SK-N-SH treated with all-trans-retinoic acid at 6 μM for 48 hours (cell line): ENCODE measurements around the gene DES.

Source experiments
- ATAC-seq: fragments of 200-7000 bp; cut with Tn5 transposase; 3 replicates; pipeline ENCODE4 v1.9.1; 2020; ENCODE audit warnings: mild to moderate bottlenecking, moderate library complexity
- ARNTL ChIP-seq: fragments of 450-650 bp; formaldehyde crosslinking; IDR thresholded peaks from 2 replicates; pipeline ENCODE4 v1.5.0; 2020; ENCODE audit warnings: low read depth, mild to moderate bottlenecking, moderate library complexity, borderline replicate concordance
- BACH2 ChIP-seq: fragments of 250-450 bp; sonication (Bioruptor Pico); IDR thresholded peaks from 2 replicates; pipeline ENCODE4 v1.9.0; 2021; ENCODE audit warnings: mild to moderate bottlenecking, borderline replicate concordance
- CREB5 ChIP-seq: fragments of 250-450 bp; sonication (Bioruptor Pico); IDR thresholded peaks from 2 replicates; pipeline ENCODE4 v1.5.1; 2020; ENCODE audit warnings: low read depth, mild to moderate bottlenecking, moderate library complexity
- CSDC2 ChIP-seq: fragments of 250-450 bp; sonication (Bioruptor Pico); IDR thresholded peaks from 2 replicates; pipeline ENCODE4 v1.5.0; 2020; ENCODE audit warnings: mild to moderate bottlenecking, moderate library complexity
- CSRNP3 ChIP-seq: fragments of 250-450 bp; sonication (Bioruptor Pico); IDR thresholded peaks from 2 replicates; pipeline ENCODE4 v1.5.1; 2021; ENCODE audit warnings: mild to moderate bottlenecking, moderate library complexity
- ESRRG ChIP-seq: fragments of 250-450 bp; sonication (Bioruptor Pico); IDR thresholded peaks from 2 replicates; pipeline ENCODE4 v1.6.1; 2021; ENCODE audit warnings: mild to moderate bottlenecking
- GLIS3 ChIP-seq: fragments of 250-450 bp; sonication (Bioruptor Pico); IDR thresholded peaks from 2 replicates; pipeline ENCODE4 v1.5.0; 2020; ENCODE audit warnings: mild to moderate bottlenecking, moderate library complexity
- ISL1 ChIP-seq: fragments of 250-450 bp; sonication (Bioruptor Pico); IDR thresholded peaks from 2 replicates; pipeline ENCODE4 v2.1.2; 2022; ENCODE audit warnings: mild to moderate bottlenecking, moderate library complexity
- OSR1 ChIP-seq: fragments of 250-450 bp; sonication (Bioruptor Pico); IDR thresholded peaks from 2 replicates; pipeline ENCODE4 v1.8.0; 2022; ENCODE audit warnings: moderate library complexity, mild to moderate bottlenecking, inconsistent platforms
- PATZ1 ChIP-seq: fragments of 250-450 bp; sonication (Bioruptor Pico); IDR thresholded peaks from 2 replicates; pipeline ENCODE4 v1.8.0; 2020; ENCODE audit warnings: mild to moderate bottlenecking, moderate library complexity, borderline replicate concordance
- POU6F1 ChIP-seq: fragments of 250-450 bp; sonication (Bioruptor Pico); IDR thresholded peaks from 2 replicates; pipeline ENCODE4 v1.8.0; 2021; ENCODE audit warnings: low read depth, mild to moderate bottlenecking, moderate library complexity, borderline replicate concordance
- PPARA ChIP-seq: fragments of 250-450 bp; sonication (Bioruptor Pico); IDR thresholded peaks from 2 replicates; pipeline ENCODE4 v1.5.0; 2020; ENCODE audit warnings: mild to moderate bottlenecking, borderline replicate concordance
- RARB ChIP-seq: fragments of 250-450 bp; sonication (Bioruptor Pico); IDR thresholded peaks from 2 replicates; pipeline ENCODE4 v1.8.0; 2021; ENCODE audit warnings: mild to moderate bottlenecking, moderate library complexity
- SNAI2 ChIP-seq: fragments of 250-450 bp; sonication (Bioruptor Pico); IDR thresholded peaks from 2 replicates; pipeline ENCODE4 v1.5.0; 2020; ENCODE audit warnings: mild to moderate bottlenecking, moderate library complexity
- TCF4 ChIP-seq: fragments of 250-450 bp; sonication (Bioruptor Pico); IDR thresholded peaks from 2 replicates; pipeline ENCODE4 v1.8.0; 2021; ENCODE audit warnings: mild to moderate bottlenecking, moderate library complexity, borderline replicate concordance
- TOX ChIP-seq: fragments of 250-450 bp; sonication (Bioruptor Pico); IDR thresholded peaks from 2 replicates; pipeline ENCODE4 v1.8.0; 2021; ENCODE audit warnings: mild to moderate bottlenecking, moderate library complexity, borderline replicate concordance
- ZC3H10 ChIP-seq: fragments of 250-450 bp; sonication (Bioruptor Pico); IDR thresholded peaks from 2 replicates; pipeline ENCODE4 v1.5.1; 2021; ENCODE audit warnings: mild to moderate bottlenecking, moderate library complexity
- ZFP3 ChIP-seq: fragments of 250-450 bp; sonication (Bioruptor Pico); IDR thresholded peaks from 2 replicates; pipeline ENCODE4 v1.5.0; 2020; ENCODE audit warnings: mild to moderate bottlenecking, moderate library complexity
- ZNF565 ChIP-seq: fragments of 450-650 bp; formaldehyde crosslinking; conservative IDR thresholded peaks from 2 replicates; pipeline ENCODE4 v1.5.0; 2020; ENCODE audit warnings: low read depth, mild to moderate bottlenecking, moderate library complexity
- ZNF70 ChIP-seq: fragments of 450-650 bp; formaldehyde crosslinking; IDR thresholded peaks from 2 replicates; pipeline ENCODE4 v1.5.0; 2020; ENCODE audit warnings: mild to moderate bottlenecking, moderate library complexity
- ZNF8 ChIP-seq: fragments of 450-650 bp; formaldehyde crosslinking; IDR thresholded peaks from 2 replicates; pipeline ENCODE4 v1.5.0; 2020; ENCODE audit warnings: mild to moderate bottlenecking, moderate library complexity

DES gene

GRCh38 chr2:219421323-219421722 is 3.1 kb downstream of the DES start:
- no peak for ATAC-seq
- TF ChIP-seq ZNF565 (no peak), CSRNP3 (CRISPR knock-in tag) (no peak), PPARA (CRISPR knock-in tag) (no peak), RARB (CRISPR knock-in tag) (no peak), TOX (CRISPR knock-in tag) (no peak), ZNF8 (CRISPR knock-in tag) (no peak), ARNTL (CRISPR knock-in tag) (no peak), CSDC2 (CRISPR knock-in tag) (no peak), ZFP3 (CRISPR knock-in tag) (no peak), CREB5 (CRISPR knock-in tag) (no peak), BACH2 (CRISPR knock-in tag) (no peak), ISL1 (no peak), SNAI2 (no peak), GLIS3 (CRISPR knock-in tag) (no peak), POU6F1 (CRISPR knock-in tag) (no peak), TCF4 (CRISPR knock-in tag) (no peak), ZNF70 (no peak), PATZ1 (CRISPR knock-in tag) (no peak)
- TF ChIP-seq, all 23 proteins: peak for 0

GRCh38 chr2:219422952-219423534 is 4.9 kb downstream of the DES start:
- TF ChIP-seq ESRRG, result no peak
- no peak for TF ChIP-seq POU6F1 (CRISPR knock-in tag)
- TF ChIP-seq ARNTL (CRISPR knock-in tag), result no peak
- TF ChIP-seq ZC3H10 (CRISPR knock-in tag), result no peak
- TF ChIP-seq PPARA (CRISPR knock-in tag), result no peak
- no peak for TF ChIP-seq TOX (CRISPR knock-in tag)
- no peak for ATAC-seq

- TF ChIP-seq ZFP3 (CRISPR knock-in tag) (no peak), TOX (CRISPR knock-in tag) (no peak), RARB (CRISPR knock-in tag) (no peak), CREB5 (CRISPR knock-in tag) (no peak), TCF4 (CRISPR knock-in tag) (no peak), CSRNP3 (CRISPR knock-in tag) (no peak), CSDC2 (CRISPR knock-in tag) (no peak), SNAI2 (no peak), OSR1 (CRISPR knock-in tag) (no peak), GLIS3 (CRISPR knock-in tag) (no peak), PPARA (CRISPR knock-in tag) (no peak)
- no peak for ATAC-seq
These were observed 5.6 kb downstream of the DES start for GRCh38 chr2:219423652-219424377.
